ENCODE results near the gene BEND7. TPM values are rescaled to one million over a fixed set of nuclear protein-coding genes. Genes with fewer than 3 reads are reported as not detected.
A peak's percentile ranks its signal among the peaks of the same experiment; 100 is the strongest.

The BEND7 gene
- total RNA-seq, 1 donor from 2014 or later: 25.0 TPM

- no peaks in the 10 kb centered on the region for H3K27me3 Mint-ChIP-seq (ENCODE audit: low read depth)
- H3K9me3 Mint-ChIP-seq: no peaks in the 10 kb centered on the region
- peaks cover 20% of the 10 kb centered on the region for H3K4me1 Mint-ChIP-seq
- no peak for DNase-seq (ENCODE audit: low read depth, low spot score)
- peaks cover 16% of the 10 kb centered on the region for H3K36me3 Mint-ChIP-seq (ENCODE audit: low read depth)
- no peak overlapping the region for H3K4me3 Mint-ChIP-seq
- TF ChIP-seq, protein P1, sequence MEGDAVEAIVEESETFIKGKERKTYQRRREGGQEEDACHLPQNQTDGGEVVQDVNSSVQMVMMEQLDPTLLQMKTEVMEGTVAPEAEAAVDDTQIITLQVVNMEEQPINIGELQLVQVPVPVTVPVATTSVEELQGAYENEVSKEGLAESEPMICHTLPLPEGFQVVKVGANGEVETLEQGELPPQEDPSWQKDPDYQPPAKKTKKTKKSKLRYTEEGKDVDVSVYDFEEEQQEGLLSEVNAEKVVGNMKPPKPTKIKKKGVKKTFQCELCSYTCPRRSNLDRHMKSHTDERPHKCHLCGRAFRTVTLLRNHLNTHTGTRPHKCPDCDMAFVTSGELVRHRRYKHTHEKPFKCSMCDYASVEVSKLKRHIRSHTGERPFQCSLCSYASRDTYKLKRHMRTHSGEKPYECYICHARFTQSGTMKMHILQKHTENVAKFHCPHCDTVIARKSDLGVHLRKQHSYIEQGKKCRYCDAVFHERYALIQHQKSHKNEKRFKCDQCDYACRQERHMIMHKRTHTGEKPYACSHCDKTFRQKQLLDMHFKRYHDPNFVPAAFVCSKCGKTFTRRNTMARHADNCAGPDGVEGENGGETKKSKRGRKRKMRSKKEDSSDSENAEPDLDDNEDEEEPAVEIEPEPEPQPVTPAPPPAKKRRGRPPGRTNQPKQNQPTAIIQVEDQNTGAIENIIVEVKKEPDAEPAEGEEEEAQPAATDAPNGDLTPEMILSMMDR (conservative IDR thresholded peaks at IDR 0.05): no peak
- no peak overlapping the region for H3K27ac Mint-ChIP-seq (ENCODE audit: unreplicated experiment)
Measured at GRCh38 chr10:13449296-13449695, 79.5 kb downstream of the BEND7 start.

GRCh38 chr10:13448216-13448615 is 80.6 kb downstream of the BEND7 start:
- H3K4me3 Mint-ChIP-seq: no peak overlapping the region
- no peak overlapping the region for H3K27ac Mint-ChIP-seq (ENCODE audit: unreplicated experiment)
- peaks cover 16% of the 10 kb centered on the region for H3K36me3 Mint-ChIP-seq (ENCODE audit: low read depth)
- H3K27me3 Mint-ChIP-seq (ENCODE audit: low read depth): no peaks in the 10 kb centered on the region
- no peaks in the 10 kb centered on the region for H3K9me3 Mint-ChIP-seq
- DNase-seq (ENCODE audit: low read depth, low spot score): no peak
- TF ChIP-seq, protein P1 (conservative IDR thresholded peaks at IDR 0.05): no peak
- H3K4me1 Mint-ChIP-seq: peaks cover 19% of the 10 kb centered on the region

DNA sequence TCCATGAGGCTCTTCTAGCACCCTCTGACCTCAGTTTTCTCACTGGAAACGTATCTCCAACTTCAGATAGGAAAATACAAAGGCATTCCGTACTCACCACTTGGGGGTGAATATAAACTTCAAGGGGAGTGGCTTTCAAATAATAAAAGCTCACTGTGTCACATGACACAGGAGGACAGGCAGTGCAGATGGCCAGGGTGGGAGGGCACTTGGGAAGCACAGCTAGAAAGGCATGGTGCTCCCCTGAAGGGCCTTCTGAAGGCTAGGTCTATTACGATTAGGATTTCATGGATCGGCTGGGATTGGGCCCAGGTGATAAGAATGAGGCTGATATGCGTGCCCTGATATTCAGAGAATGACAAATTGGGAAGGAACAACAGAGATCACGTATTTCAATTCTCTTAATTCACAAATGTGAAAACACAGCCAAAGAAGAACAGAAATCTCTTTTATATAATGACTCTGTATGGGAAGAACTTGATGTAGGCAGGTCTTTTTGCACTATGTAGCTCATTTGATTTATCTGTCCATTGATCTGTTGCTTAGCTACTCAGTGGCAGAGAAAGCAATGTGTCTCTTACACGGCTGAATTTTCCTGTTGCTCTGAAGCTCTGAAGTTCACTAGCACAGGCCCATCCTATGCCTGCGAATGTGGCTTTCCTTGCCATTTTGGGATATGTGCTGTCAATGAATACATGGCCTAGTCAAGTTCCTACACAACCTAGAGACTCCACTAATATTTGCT is 83.0 kb downstream of the BEND7 start:
- Mint-ChIP-seq H3K4me3 (no peak overlapping the region), H3K27ac (ENCODE audit: unreplicated experiment) (peak overlapping the region; percentile 29), H3K4me1 (peaks cover 31% of the 10 kb centered on the region), H3K27me3 (ENCODE audit: low read depth) (peaks cover under 1% of the 10 kb centered on the region), H3K9me3 (no peaks in the 10 kb centered on the region), H3K36me3 (ENCODE audit: low read depth) (peaks cover 16% of the 10 kb centered on the region)
- TF ChIP-seq, protein P1 (conservative IDR thresholded peaks at IDR 0.05): no peak
- no peak for DNase-seq (ENCODE audit: low read depth, low spot score)

DNA sequence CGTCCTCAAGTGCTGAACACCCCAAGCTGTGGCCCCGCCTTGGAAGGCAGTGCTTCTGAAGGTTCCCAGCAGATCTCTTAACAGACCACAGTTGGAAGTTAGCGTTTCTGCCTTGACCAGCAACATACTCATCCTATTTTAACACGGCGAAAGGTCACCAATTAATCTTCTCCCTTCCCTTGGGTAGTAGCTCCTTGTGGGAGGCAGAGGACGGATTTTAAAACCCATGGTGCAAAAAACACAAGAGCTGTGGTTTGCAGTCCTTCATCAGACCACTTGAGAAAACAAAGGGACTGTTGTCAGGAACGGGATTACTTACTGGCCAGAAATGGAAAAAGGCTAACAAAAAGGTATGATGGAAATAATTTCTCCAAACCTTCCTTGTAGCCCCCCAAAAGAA is 87.3 kb downstream of the BEND7 start:
- no peak overlapping the region for H3K4me3 Mint-ChIP-seq
- H3K27ac Mint-ChIP-seq (ENCODE audit: unreplicated experiment): no peak overlapping the region
- H3K9me3 Mint-ChIP-seq: no peaks in the 10 kb centered on the region
- TF ChIP-seq, protein P1 (conservative IDR thresholded peaks at IDR 0.05): no peak
- peaks cover 33% of the 10 kb centered on the region for H3K27me3 Mint-ChIP-seq (ENCODE audit: low read depth)
- peaks cover 4% of the 10 kb centered on the region for H3K36me3 Mint-ChIP-seq (ENCODE audit: low read depth)
- H3K4me1 Mint-ChIP-seq: peaks cover 41% of the 10 kb centered on the region
- DNase-seq (ENCODE audit: low read depth, low spot score): no peak

DNA sequence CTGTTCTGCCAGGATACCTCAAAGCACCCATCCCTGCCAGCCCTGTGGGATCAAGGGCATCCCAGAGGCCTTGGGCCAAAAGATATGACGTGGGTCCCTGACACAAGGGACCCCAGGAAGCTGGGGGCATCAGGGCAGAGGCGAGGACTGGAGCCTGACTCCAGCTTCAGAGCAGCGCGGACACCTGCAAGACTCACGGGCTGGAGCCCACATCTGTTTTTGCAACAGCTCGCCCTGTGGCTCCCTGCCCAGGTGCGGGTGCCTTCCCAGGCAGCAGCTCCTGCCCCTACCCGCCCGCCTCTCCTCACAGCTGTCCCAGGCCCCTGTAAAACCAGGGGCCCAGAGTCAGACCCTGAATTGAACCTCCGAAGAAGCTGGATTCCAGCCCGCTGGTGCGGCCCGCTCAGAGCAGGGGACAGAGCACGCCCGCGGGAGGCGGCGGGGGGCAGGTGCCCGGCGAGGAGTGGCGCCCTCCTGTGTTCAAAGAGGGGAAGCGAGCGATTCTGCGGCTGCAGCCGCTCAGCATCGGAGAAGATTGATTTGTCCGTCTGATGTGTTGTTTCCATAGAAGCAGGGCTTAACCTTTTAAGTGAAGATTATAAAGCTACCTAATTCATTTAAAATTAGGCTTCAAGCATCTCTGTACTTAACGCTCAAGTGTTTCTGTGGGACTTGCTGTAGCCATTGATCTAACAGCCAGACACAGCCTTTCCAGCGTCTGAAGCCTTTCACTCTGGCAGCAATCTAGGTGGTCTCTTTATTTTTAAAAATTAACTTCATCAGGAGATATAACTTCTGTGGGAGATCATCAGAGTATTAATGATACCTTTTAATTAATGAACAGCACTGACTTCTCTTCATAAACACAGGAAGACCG is 88.4 kb downstream of the BEND7 start:
- TF ChIP-seq, protein P1 (conservative IDR thresholded peaks at IDR 0.05): peak; percentile 98
- no peaks in the 10 kb centered on the region for H3K36me3 Mint-ChIP-seq (ENCODE audit: low read depth)
- no peak overlapping the region for H3K27ac Mint-ChIP-seq (ENCODE audit: unreplicated experiment)
- peaks cover 34% of the 10 kb centered on the region for H3K27me3 Mint-ChIP-seq (ENCODE audit: low read depth)
- peak; percentile 70 for DNase-seq (ENCODE audit: low read depth, low spot score)
- peaks cover 33% of the 10 kb centered on the region for H3K4me1 Mint-ChIP-seq
- H3K9me3 Mint-ChIP-seq: no peaks in the 10 kb centered on the region
- peak overlapping the region; percentile 77 for H3K4me3 Mint-ChIP-seq

Data from neural crest cell (in vitro differentiated cells).